HCT116 (cell line): ENCODE results near the gene HMGB1. TPM values are rescaled to one million over a fixed set of nuclear protein-coding genes. Genes with fewer than 3 reads are reported as not detected.

Experiments used
- ATAC-seq: fragments of 200-7000 bp; cut with Tn5 transposase; 2 replicates; pipeline ENCODE4 v1.9.1; 2020; ENCODE audit warnings: mild to moderate bottlenecking, moderate library complexity
- BruUV-seq: library from RNA; stranded (reverse); fragments of 400-500 nt; replicated peaks from 2 replicates; lab custom pipeline; 2021; lab: Mats Ljungman, UMichigan
- CTCF ChIA-PET: fragments of 300-600 bp; sonication (Branson Sonifier 250); formaldehyde crosslinking; loops from one replicate; lab custom pipeline; 2021; ENCODE audit warnings: antibody characterized with exemption; lab: Charles Lee
- POLR2A ChIA-PET: fragments of 300-600, 350-600 bp; sonication (Branson Sonifier 250); formaldehyde crosslinking; loops from one replicate; lab custom pipeline; 2021; ENCODE audit warnings: antibody characterized with exemption; lab: Charles Lee
- RAD21 ChIA-PET, 2 experiments: fragments of 300-600 bp; sonication (Branson Sonifier 250); formaldehyde crosslinking; loops; one replicate each; lab custom pipeline; 2023; ENCODE audit warnings: low total read pairs in 2 of 2; ENCODE audit not compliant: uncharacterized antibody in 2 of 2, unreplicated experiment in 2 of 2, low non-redundant PET in 1 of 2; lab: Charles Lee
- DNase-seq: peaks from one replicate; pipeline ENCODE4 v3.0.0-alpha.2; 2010; ENCODE audit warnings: low read depth, low spot score
- H2AFZ ChIP-seq: fragments of 200-600 bp; shearing (Covaris generic), sonication (generic); 2 replicates; pipeline ENCODE4 v1.6.1; 2017; ENCODE audit warnings: low read depth, mixed run types, mixed read lengths, antibody characterized with exemption, low read length; ENCODE audit not compliant: poor library complexity, severe bottlenecking
- H3K27ac ChIP-seq: 2 replicates; pipeline ENCODE4 v1.5.1; 2012; ENCODE audit warnings: low read depth, low read length
- H3K27me3 ChIP-seq: fragments of 200-600 bp; sonication (generic); 2 replicates; pipeline ENCODE4 v1.6.1; 2016; ENCODE audit warnings: mixed run types, low read length, mixed read lengths; ENCODE audit not compliant: insufficient read depth
- H3K36me3 ChIP-seq, 2 experiments: fragments of 200-500 bp in 1 of 2; fragments of 200-600 bp in 1 of 2; sonication (Bioruptor generic) in 1 of 2; sonication (generic) in 1 of 2; 2 replicates each; pipeline versions ENCODE4 v1.5.1 to v1.6.1; 2014 to 2016; ENCODE audit warnings: low read length in 2 of 2, inconsistent platforms in 1 of 2, mixed read lengths in 1 of 2, mixed run types in 1 of 2; ENCODE audit not compliant: insufficient read depth in 2 of 2, control insufficient read depth in 1 of 2
- H3K4me1 ChIP-seq, 2 experiments: fragments of 200-600 bp in 1 of 2; sonication (generic) in 1 of 2; 2 replicates each; pipeline versions ENCODE4 v1.5.1 to v1.6.1; 2012 to 2017; ENCODE audit warnings: low read length in 2 of 2, inconsistent platforms in 1 of 2, mild to moderate bottlenecking in 1 of 2, mixed read lengths in 1 of 2, mixed run types in 1 of 2, moderate library complexity in 1 of 2; ENCODE audit not compliant: insufficient read depth in 2 of 2, control insufficient read depth in 1 of 2
- H3K4me2 ChIP-seq: fragments of 200-600 bp; sonication (generic); 2 replicates; pipeline ENCODE4 v1.6.1; 2017; ENCODE audit warnings: mixed run types, low read length, mixed read lengths
- H3K4me3 ChIP-seq, 2 experiments: fragments of 200-600 bp in 1 of 2; sonication (generic) in 1 of 2; replicated peaks in 1 of 2; 2 replicates each; pipeline ENCODE4 v1.5.1; 2011 to 2016; ENCODE audit warnings: low read length in 2 of 2, control low read depth in 1 of 2, low read depth in 1 of 2, mild to moderate bottlenecking in 1 of 2, mixed read lengths in 1 of 2, mixed run types in 1 of 2
- H3K79me2 ChIP-seq: fragments of 200-600 bp; sonication (generic); 2 replicates; pipeline ENCODE4 v1.6.1; 2017; ENCODE audit warnings: mild to moderate bottlenecking, mixed run types, low read length, moderate library complexity, mixed read lengths; ENCODE audit not compliant: insufficient read depth
- H3K9ac ChIP-seq: fragments of 200-600 bp; sonication (generic); 2 replicates; pipeline ENCODE4 v1.6.1; 2016; ENCODE audit warnings: low read length, mixed read lengths
- H3K9me2 ChIP-seq: fragments of 200-600 bp; sonication (generic), shearing (Covaris generic); 2 replicates; pipeline ENCODE4 v1.6.1; 2017; ENCODE audit warnings: mixed run types, mild to moderate bottlenecking, moderate library complexity; ENCODE audit not compliant: insufficient read depth
- H3K9me3 ChIP-seq, 2 experiments: fragments of 200-500 bp in 1 of 2; fragments of 200-600 bp in 1 of 2; sonication (Bioruptor generic) in 1 of 2; sonication (generic) in 1 of 2; 2 replicates each; pipeline ENCODE4 v1.6.1; 2014 to 2017; ENCODE audit warnings: low read length in 2 of 2, mixed read lengths in 2 of 2, inconsistent platforms in 1 of 2, low read depth in 1 of 2, mild to moderate bottlenecking in 1 of 2, mixed run types in 1 of 2, moderate library complexity in 1 of 2; ENCODE audit not compliant: control insufficient read depth in 1 of 2, insufficient read depth in 1 of 2
- H4K20me1 ChIP-seq: fragments of 200-600 bp; sonication (generic), shearing (Covaris generic); 2 replicates; pipeline ENCODE4 v1.6.1; 2017; ENCODE audit warnings: mixed run types, mild to moderate bottlenecking, moderate library complexity; ENCODE audit not compliant: insufficient read depth
- CBX3 ChIP-seq: IDR thresholded peaks from 2 replicates; pipeline ENCODE4 v1.6.1; 2012; ENCODE audit warnings: low read depth
- CEBPB ChIP-seq: IDR thresholded peaks from 2 replicates; pipeline ENCODE4 v1.6.1; 2012; ENCODE audit warnings: low read depth
- EGR1 ChIP-seq: IDR thresholded peaks from 2 replicates; pipeline ENCODE4 v1.6.1; 2012; ENCODE audit warnings: low read depth
- ELF1 ChIP-seq: IDR thresholded peaks from 2 replicates; pipeline ENCODE4 v1.6.1; 2012; ENCODE audit warnings: low read depth, borderline replicate concordance
- EZH2 ChIP-seq: fragments of 200-600 bp; sonication (generic); IDR thresholded peaks from 2 replicates; pipeline ENCODE4 v1.6.1; 2017; ENCODE audit warnings: antibody characterized with exemption, mixed run types
- FOSL1 ChIP-seq: IDR thresholded peaks from 2 replicates; pipeline ENCODE4 v1.6.1; 2012; ENCODE audit warnings: low read depth
- JUND ChIP-seq: IDR thresholded peaks from 2 replicates; pipeline ENCODE4 v1.6.1; 2012
- MAX ChIP-seq: IDR thresholded peaks from 2 replicates; pipeline ENCODE4 v1.6.1; 2012
- POLR2AphosphoS5 ChIP-seq: IDR thresholded peaks from 2 replicates; pipeline ENCODE4 v1.6.1; 2011; ENCODE audit warnings: mild to moderate bottlenecking, low read depth, low read length, moderate library complexity
- RAD21 ChIP-seq: IDR thresholded peaks from 2 replicates; pipeline ENCODE4 v1.6.1; 2012; ENCODE audit warnings: low read depth, mild to moderate bottlenecking
- SIN3A ChIP-seq: IDR thresholded peaks from 2 replicates; pipeline ENCODE4 v1.6.1; 2012; ENCODE audit warnings: low read depth
- SP1 ChIP-seq: IDR thresholded peaks from 2 replicates; pipeline ENCODE4 v1.6.1; 2012; ENCODE audit warnings: low read depth
- SRF ChIP-seq: IDR thresholded peaks from 2 replicates; pipeline ENCODE4 v1.6.1; 2012; ENCODE audit warnings: low read depth
- TCF7L2 ChIP-seq: IDR thresholded peaks from 2 replicates; pipeline ENCODE4 v1.7.0; 2011; ENCODE audit warnings: borderline replicate concordance, inconsistent platforms; ENCODE audit not compliant: insufficient read depth, insufficient read length; ENCODE audit errors: extremely low read depth
- ZFX ChIP-seq: fragments of 450-650 bp; IDR thresholded peaks from 2 replicates; pipeline ENCODE4 v1.6.1; 2017
- intact Hi-C: fragments of 100-400 bp; cut with micrococcal nuclease; formaldehyde crosslinking; loops from 2 replicates; pipeline ENCODE4 v1.10.0; 2022
- total RNA-seq: library from RNA; stranded (reverse); gene quantifications from one replicate; pipeline ENCODE4 v1.2.1, GENCODE V29; 2021; ENCODE audit not compliant: unreplicated experiment
- TF ChIP-seq, protein P1 (sequence below): IDR thresholded peaks from 2 replicates; pipeline ENCODE4 v1.6.1; 2012
- TF ChIP-seq, protein P2 (sequence below), 3 experiments: fragments of 200-600 bp in 1 of 3; sonication (generic) in 1 of 3; IDR thresholded peaks in 2 of 3; conservative IDR thresholded peaks in 1 of 3; 2 replicates each; pipeline ENCODE4 v1.5.1; 2012 to 2017; ENCODE audit warnings: low read depth in 2 of 3, low read length in 2 of 3, antibody characterized with exemption in 1 of 3, borderline replicate concordance in 1 of 3, control low read depth in 1 of 3, mild to moderate bottlenecking in 1 of 3, mixed read lengths in 1 of 3, mixed run types in 1 of 3, moderate library complexity in 1 of 3; ENCODE audit not compliant: insufficient read depth in 1 of 3

HMGB1 gene
- total RNA-seq, 1 experiment from 2014 or later = 678 TPM

DNA sequence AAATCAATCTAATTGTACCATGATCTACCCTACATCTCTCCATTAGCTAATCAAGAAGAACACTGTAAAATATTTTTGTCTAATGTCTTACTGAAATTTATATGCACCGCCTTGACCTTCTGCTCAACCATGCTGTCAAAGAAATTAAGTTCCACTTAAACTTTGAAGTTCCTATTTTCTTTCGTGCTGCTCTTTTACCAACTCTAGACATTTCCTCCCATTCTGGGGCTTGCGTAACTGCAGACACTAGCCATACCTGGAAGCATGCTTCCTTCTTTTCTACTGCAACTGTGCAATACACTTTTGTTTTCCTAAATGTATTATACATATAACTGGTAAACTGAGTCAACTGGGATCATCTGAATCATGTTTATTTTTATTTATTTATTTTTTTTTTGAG lies 51.9 kb downstream of the HMGB1 start:
- no peak overlapping the region for H3K4me2 ChIP-seq
- ChIA-PET CTCF (no interaction called here), POLR2A (interaction anchor here (0.9 to 1.2 kb wide), 2 partner anchors 8 to 9 kb away, joined by 3 read pairs; partner anchors contain the start of gene UBE2L5), RAD21 (no interaction called here)
- H3K27me3 ChIP-seq = no peaks in the 10 kb centered on the region
- no peak overlapping the region for H2AFZ ChIP-seq
- no peak overlapping the region for H3K27ac ChIP-seq
- DNase-seq = no peak
- H3K9me3 ChIP-seq = no peaks in the 10 kb centered on the region
- H3K4me1 ChIP-seq = peaks cover 13 to 22% of the 10 kb centered on the region in 2 experiments; a peak in 3 of 4 replicates
- BruUV-seq = no TSS peak
- H3K36me3 ChIP-seq = no peaks in the 10 kb centered on the region
- H4K20me1 ChIP-seq = no peaks in the 10 kb centered on the region
- no peak for TF ChIP-seq ELF1
- TF ChIP-seq CEBPB = no peak
- TF ChIP-seq JUND = no peak
- TF ChIP-seq MAX = no peak
- H3K9me2 ChIP-seq = no peaks in the 10 kb centered on the region
- H3K4me3 ChIP-seq = no peak overlapping the region
- no peaks in the 10 kb centered on the region for H3K79me2 ChIP-seq
- ATAC-seq = no peak
- no peak overlapping the region for H3K9ac ChIP-seq
- intact Hi-C loops = no loop called here

DNA sequence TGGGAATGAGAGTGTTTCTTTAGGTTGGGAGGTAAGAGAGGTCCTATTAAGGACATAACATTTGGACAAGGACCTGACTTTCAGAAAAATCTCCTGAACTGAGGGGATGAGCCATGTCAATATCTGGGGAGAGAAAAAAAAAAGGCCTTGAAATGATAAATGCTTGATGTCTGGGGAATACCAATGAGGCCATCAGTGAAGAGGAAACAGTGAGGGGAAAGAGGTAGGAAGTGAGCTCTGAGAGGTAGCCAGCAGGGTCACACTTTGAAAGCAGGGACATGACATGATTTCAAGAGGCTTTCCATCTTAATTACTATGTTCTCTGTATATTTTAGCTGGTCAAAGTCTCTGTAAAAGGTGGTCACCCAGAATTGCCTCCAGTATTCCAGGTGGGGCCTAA lies 53.4 kb downstream of the HMGB1 start:
- CTCF ChIA-PET = no interaction called here
- H3K4me2 ChIP-seq = no peak overlapping the region
- POLR2A ChIA-PET = no interaction called here
- no peaks in the 10 kb centered on the region for H3K9me2 ChIP-seq
- intact Hi-C loops = no loop called here
- no peaks in the 10 kb centered on the region for H3K79me2 ChIP-seq
- no peaks in the 10 kb centered on the region for H3K27me3 ChIP-seq
- H3K36me3 ChIP-seq = no peaks in the 10 kb centered on the region
- DNase-seq = no peak
- BruUV-seq = no TSS peak
- no peak overlapping the region for H3K27ac ChIP-seq
- H4K20me1 ChIP-seq = no peaks in the 10 kb centered on the region
- H3K4me1 ChIP-seq = peaks cover 13 to 17% of the 10 kb centered on the region in 2 experiments; a peak in 3 of 4 replicates
- ATAC-seq = no peak
- no peaks in the 10 kb centered on the region for H3K9me3 ChIP-seq
- H2AFZ ChIP-seq = no peak overlapping the region
- no peak overlapping the region for H3K4me3 ChIP-seq
- RAD21 ChIA-PET = no interaction called here
- no peak overlapping the region for H3K9ac ChIP-seq
- TF ChIP-seq, protein P1, sequence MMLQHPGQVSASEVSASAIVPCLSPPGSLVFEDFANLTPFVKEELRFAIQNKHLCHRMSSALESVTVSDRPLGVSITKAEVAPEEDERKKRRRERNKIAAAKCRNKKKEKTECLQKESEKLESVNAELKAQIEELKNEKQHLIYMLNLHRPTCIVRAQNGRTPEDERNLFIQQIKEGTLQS = no peak
- TF ChIP-seq, protein P2, sequence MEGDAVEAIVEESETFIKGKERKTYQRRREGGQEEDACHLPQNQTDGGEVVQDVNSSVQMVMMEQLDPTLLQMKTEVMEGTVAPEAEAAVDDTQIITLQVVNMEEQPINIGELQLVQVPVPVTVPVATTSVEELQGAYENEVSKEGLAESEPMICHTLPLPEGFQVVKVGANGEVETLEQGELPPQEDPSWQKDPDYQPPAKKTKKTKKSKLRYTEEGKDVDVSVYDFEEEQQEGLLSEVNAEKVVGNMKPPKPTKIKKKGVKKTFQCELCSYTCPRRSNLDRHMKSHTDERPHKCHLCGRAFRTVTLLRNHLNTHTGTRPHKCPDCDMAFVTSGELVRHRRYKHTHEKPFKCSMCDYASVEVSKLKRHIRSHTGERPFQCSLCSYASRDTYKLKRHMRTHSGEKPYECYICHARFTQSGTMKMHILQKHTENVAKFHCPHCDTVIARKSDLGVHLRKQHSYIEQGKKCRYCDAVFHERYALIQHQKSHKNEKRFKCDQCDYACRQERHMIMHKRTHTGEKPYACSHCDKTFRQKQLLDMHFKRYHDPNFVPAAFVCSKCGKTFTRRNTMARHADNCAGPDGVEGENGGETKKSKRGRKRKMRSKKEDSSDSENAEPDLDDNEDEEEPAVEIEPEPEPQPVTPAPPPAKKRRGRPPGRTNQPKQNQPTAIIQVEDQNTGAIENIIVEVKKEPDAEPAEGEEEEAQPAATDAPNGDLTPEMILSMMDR (IDR thresholded peaks at IDR 0.05 in 2 of 3, conservative IDR thresholded peaks at IDR 0.05 in 1 of 3; ENCODE audit: borderline replicate concordance in 1 of 3, insufficient read depth in 1 of 3, low read depth in 2 of 3, low read length in 2 of 3) = no peak
- no peak for TF ChIP-seq ZFX
- no peak for TF ChIP-seq EZH2
- TF ChIP-seq SIN3A = no peak
- no peak for TF ChIP-seq JUND
- TF ChIP-seq SP1 = no peak
- no peak for TF ChIP-seq EGR1
- TF ChIP-seq ELF1 = no peak
- TF ChIP-seq SRF = no peak
- TF ChIP-seq TCF7L2 = no peak
- no peak for TF ChIP-seq POLR2AphosphoS5
- TF ChIP-seq CBX3 = no peak
- no peak for TF ChIP-seq FOSL1
- no peak for TF ChIP-seq RAD21
- TF ChIP-seq MAX = no peak
